ENCODE measurements around the gene OR10H2. TPM values are rescaled to one million over a fixed set of nuclear protein-coding genes. Genes with fewer than 3 reads are reported as not detected.
"Not testable (repeated sequence)": the region's sequence is repeated elsewhere in the genome, so short reads cannot be mapped to it uniquely, and the experiment has no call there.

OR10H2 gene, protein sequence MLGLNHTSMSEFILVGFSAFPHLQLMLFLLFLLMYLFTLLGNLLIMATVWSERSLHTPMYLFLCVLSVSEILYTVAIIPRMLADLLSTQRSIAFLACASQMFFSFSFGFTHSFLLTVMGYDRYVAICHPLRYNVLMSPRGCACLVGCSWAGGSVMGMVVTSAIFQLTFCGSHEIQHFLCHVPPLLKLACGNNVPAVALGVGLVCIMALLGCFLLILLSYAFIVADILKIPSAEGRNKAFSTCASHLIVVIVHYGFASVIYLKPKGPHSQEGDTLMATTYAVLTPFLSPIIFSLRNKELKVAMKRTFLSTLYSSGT
- total RNA-seq (not detected), polyA plus RNA-seq (not detected)
- long read RNA-seq, donor 1 = 0 reads
- long read RNA-seq, donor 2 = 0 reads
- long read RNA-seq, donor 3 = 0 reads

DNA sequence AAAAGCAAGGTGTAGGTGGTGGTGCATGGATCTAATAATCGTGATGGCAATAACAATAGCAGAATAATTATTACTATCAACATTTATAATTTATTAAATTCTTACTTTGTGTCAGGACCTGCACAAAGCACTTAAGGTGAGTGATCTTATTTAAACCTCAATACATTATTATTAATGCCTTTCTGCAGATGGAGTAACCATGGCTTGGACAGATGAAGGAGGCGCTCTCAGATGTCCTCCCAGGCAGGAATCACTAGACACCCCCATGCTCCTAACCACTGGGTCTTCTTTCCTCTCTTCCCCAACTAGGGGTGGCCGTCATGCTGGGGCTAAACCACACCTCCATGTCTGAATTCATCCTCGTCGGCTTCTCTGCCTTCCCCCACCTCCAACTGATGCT lies at the start of gene OR10H2:
Gene OR10H2 (plus strand): TSS at position 301 of the 400 bp plus-strand sequence. CDS start 20 bp downstream, at position 321.
- no peak within 1 kb of the TSS for H3K4me3 ChIP-seq
- peaks cover 0 to 13% (median 0%) of the 10 kb centered on the region in 12 donors for H3K9me3 ChIP-seq
- ATAC-seq (no peak), DNase-seq (no peak)
- TF ChIP-seq, protein P1, sequence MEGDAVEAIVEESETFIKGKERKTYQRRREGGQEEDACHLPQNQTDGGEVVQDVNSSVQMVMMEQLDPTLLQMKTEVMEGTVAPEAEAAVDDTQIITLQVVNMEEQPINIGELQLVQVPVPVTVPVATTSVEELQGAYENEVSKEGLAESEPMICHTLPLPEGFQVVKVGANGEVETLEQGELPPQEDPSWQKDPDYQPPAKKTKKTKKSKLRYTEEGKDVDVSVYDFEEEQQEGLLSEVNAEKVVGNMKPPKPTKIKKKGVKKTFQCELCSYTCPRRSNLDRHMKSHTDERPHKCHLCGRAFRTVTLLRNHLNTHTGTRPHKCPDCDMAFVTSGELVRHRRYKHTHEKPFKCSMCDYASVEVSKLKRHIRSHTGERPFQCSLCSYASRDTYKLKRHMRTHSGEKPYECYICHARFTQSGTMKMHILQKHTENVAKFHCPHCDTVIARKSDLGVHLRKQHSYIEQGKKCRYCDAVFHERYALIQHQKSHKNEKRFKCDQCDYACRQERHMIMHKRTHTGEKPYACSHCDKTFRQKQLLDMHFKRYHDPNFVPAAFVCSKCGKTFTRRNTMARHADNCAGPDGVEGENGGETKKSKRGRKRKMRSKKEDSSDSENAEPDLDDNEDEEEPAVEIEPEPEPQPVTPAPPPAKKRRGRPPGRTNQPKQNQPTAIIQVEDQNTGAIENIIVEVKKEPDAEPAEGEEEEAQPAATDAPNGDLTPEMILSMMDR (IDR thresholded peaks at IDR 0.05) = no peak
- TF ChIP-seq POLR2A (IDR thresholded peaks at IDR 0.05) = no peak
- H3K27ac ChIP-seq = no peak within 1 kb of the TSS
- peaks cover 0 to 6% (median 0%) of the 10 kb centered on the region in 12 donors for H3K4me1 ChIP-seq
- no peaks in the 10 kb centered on the region for H3K36me3 ChIP-seq
- peaks cover 0 to 31% (median 3%) of the 10 kb centered on the region in 9 donors for H3K27me3 ChIP-seq
- WGBS, 4 donors = 72 to 84% (median 75%) methylated on average over 5 of the region's 5 CpGs
- intact Hi-C loops (cut with DNase I) = no loop called here

DNA sequence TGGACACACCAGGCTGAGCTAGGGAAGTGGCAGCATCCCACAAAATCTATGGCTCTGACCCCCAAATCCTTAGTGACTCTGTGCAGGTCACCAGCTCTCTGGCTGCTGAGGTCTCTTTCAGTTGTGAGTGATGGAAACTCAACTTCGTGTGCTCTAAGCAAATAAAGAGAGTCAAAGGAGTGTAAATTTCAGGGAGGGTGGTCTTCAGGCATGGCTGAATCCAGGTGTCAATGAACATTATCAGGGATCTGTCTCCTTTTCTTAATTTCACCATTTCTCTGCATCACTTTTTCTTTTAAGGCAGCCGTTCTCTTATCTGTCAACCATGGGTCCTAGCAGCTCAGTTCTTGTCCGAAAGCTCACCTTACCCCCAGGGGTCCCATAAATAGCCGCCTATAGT lies 48.7 kb upstream of the OR10H2 start:
- Histone ChIP-seq H3K4me1 (peaks cover 0 to 4% (median 0%) of the 10 kb centered on the region in 12 donors), H3K4me3 (no peak overlapping the region), H3K27ac (no peak overlapping the region), H3K36me3 (peaks cover 0 to 20% (median 0%) of the 10 kb centered on the region in 9 donors), H3K9me3 (no peaks in the 10 kb centered on the region), H3K27me3 (no peaks in the 10 kb centered on the region)
- 14 to 21% (median 18%) methylated on average over 4 of the region's 4 CpGs for WGBS, 4 donors
- no peak for TF ChIP-seq POLR2A (IDR thresholded peaks at IDR 0.05)
- TF ChIP-seq, protein P1 (IDR thresholded peaks at IDR 0.05) = no peak
- DNase-seq (no peak), ATAC-seq (no peak)
- intact Hi-C loops (cut with DNase I) = loop anchor here in 1 of 10 donors (10.0 kb wide), 1 partner anchor 96 kb away; no protein-coding TSS in a partner anchor

DNA sequence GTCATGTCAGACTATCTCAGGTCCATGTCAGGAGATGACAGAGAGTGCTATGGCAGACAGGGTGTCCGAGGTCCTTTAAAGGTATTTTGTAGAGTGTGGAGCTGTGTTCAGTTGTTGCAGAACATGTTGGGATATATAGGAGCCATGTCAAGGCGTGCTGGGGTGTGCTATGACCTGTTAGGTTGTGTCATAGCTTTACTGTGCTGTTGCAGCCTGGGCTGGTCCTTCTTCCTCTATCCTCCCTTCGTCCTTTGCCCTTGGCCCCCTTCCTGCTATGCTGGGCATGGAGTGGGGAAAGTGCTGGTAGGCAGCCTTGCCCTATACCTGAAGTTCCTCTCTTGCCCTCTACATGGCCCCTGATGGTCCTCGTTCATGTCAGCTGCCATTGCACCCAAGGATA lies 48.0 kb upstream of the OR10H2 start:
- H3K9me3 ChIP-seq, H3K27me3 ChIP-seq, H3K4me1 ChIP-seq, H3K27ac ChIP-seq, DNase-seq, H3K4me3 ChIP-seq, ATAC-seq: not testable (repeated sequence)
- WGBS, 4 donors = 61 to 68% (median 64%) methylated on average over 4 of the region's 4 CpGs
- intact Hi-C loops (cut with DNase I) = loop anchor here in 1 of 10 donors (10.0 kb wide), 1 partner anchor 95 kb away; no protein-coding TSS in a partner anchor
- peaks cover 0 to 20% (median 0%) of the 10 kb centered on the region in 9 donors for H3K36me3 ChIP-seq

DNA sequence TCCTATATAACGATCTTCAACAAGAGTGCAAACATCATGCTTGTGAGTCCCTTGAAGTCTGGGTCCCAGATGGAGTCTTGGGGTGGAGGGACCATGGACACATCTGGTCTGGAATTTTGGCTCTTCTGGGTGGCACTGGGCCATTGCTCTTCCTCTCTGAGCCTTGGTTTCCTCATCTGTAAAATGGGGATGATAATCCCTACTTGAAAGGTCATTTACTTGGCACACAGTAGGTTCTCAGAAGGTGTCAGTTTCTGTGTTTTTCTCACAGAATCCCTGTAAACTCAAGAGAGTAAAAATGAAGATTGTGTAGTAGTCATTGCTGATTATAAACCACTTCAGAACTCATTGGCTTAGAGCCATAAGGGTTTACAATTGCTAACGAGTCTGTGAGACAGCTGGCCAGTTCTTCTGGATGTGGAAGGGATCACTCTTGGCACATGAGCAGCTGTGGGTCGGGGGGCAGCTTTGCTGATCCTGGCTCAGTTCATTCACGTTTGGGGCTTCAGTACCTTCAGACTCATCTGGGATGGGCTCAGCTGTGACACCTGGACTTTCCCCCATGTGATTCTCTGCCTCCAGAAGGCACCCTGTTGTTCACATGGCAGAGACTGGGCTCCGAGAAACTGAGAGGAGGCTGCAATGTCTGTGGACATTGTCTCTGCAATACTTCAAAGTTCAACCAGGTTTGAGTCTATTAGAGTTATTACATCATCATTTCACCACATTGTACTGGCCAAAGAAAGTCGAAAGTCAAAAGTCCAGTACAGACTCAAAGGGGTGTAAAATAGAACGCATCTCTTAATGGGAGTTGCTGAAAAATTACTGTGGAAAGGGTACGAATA lies 47.1 kb upstream of the OR10H2 start:
- Histone ChIP-seq H3K27ac (no peak overlapping the region), H3K27me3 (no peaks in the 10 kb centered on the region), H3K4me3 (no peak overlapping the region), H3K9me3 (no peaks in the 10 kb centered on the region), H3K36me3 (peaks cover 0 to 25% (median under 1%) of the 10 kb centered on the region in 9 donors), H3K4me1 (no peaks in the 10 kb centered on the region)
- DNase-seq = no peak
- 55 to 60% (median 57%) methylated on average over 8 of the region's 8 CpGs for WGBS, 4 donors
- no peak for ATAC-seq
- no peak for TF ChIP-seq POLR2A (IDR thresholded peaks at IDR 0.05)
- TF ChIP-seq, protein P1 (IDR thresholded peaks at IDR 0.05) = no peak
- intact Hi-C loops (cut with DNase I) = no loop called here
